Upper lobe of left lung (tissue), 4 donors: ENCODE measurements around the gene ITM2C.

Experiments
- POLR2A ChIP-seq, 4 donors: fragments of 450-650 bp; IDR thresholded peaks; one replicate each; pipeline ENCODE4 v1.5.1; 2016 to 2017; ENCODE audit warnings: antibody characterized with exemption in 4 of 4, mild to moderate bottlenecking in 2 of 4
- POLR2AphosphoS5 ChIP-seq, 2 donors: sonication (generic); formaldehyde crosslinking; IDR thresholded peaks; one replicate each; pipeline ENCODE4 v1.5.1; 2017; ENCODE audit warnings: antibody characterized with exemption in 2 of 2
- TF ChIP-seq, protein P1 (sequence below), 6 experiments: fragments of 450-650 bp in 4 of 6; fragments of 200-600 bp in 2 of 6; sonication (generic) in 2 of 6; IDR thresholded peaks; one replicate each; pipeline ENCODE4 v1.5.1; 2016 to 2019; ENCODE audit warnings: antibody characterized with exemption in 6 of 6

DNA sequence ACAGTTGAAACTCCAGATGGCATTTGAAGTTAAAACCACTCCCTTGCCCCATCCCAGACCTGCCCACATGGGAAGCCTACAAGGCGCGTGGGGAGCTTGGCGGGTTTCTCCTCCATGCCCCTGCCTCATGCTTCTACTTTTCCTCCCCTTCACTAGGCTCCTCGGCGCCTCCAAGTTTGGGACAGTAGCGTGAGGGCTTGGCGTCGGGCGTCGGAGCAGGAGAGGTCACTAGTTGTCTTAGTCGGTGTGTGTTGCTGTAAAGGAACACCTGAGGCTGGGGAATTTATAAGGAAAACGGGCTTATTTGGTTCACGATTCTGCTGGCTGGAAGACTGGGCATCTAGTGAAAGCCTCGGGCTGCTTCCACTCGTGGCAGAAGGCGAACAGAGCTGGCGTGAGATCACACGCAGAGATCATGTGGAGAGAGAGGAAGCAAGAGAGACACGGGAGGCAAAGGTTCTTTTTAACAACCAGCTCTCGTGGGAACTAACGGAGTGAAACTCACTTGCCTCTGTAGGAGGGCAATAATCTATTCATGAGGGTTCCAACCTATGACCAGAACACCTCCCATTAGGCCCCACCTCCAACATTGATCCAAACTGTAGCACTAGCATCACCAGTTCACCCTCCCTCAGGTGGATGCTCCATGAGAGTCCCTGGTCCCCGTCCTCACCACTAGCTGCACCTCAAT lies 25.3 kb downstream of the ITM2C start:
- TF ChIP-seq POLR2A (IDR thresholded peaks at IDR 0.05): no peak
- TF ChIP-seq, protein P1, sequence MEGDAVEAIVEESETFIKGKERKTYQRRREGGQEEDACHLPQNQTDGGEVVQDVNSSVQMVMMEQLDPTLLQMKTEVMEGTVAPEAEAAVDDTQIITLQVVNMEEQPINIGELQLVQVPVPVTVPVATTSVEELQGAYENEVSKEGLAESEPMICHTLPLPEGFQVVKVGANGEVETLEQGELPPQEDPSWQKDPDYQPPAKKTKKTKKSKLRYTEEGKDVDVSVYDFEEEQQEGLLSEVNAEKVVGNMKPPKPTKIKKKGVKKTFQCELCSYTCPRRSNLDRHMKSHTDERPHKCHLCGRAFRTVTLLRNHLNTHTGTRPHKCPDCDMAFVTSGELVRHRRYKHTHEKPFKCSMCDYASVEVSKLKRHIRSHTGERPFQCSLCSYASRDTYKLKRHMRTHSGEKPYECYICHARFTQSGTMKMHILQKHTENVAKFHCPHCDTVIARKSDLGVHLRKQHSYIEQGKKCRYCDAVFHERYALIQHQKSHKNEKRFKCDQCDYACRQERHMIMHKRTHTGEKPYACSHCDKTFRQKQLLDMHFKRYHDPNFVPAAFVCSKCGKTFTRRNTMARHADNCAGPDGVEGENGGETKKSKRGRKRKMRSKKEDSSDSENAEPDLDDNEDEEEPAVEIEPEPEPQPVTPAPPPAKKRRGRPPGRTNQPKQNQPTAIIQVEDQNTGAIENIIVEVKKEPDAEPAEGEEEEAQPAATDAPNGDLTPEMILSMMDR (IDR thresholded peaks at IDR 0.05): no peak
- no peak for TF ChIP-seq POLR2AphosphoS5 (IDR thresholded peaks at IDR 0.05)
